HepG2 (cell line): ENCODE measurements around the gene TNFAIP1. TPM values are rescaled to one million over a fixed set of nuclear protein-coding genes. Genes with fewer than 3 reads are reported as not detected.

Experiments used
- AFF4 ChIP-seq: sonication (generic); formaldehyde crosslinking; IDR thresholded peaks from 2 replicates; pipeline ENCODE4 v1.4.0; 2020; ENCODE audit warnings: missing genetic modification reagents
- HNF1B ChIP-seq: sonication (generic); formaldehyde crosslinking; IDR thresholded peaks from 2 replicates; pipeline ENCODE4 v1.5.1; 2020; ENCODE audit warnings: mild to moderate bottlenecking, moderate library complexity, missing genetic modification reagents
- PBX3 ChIP-seq: sonication (generic); formaldehyde crosslinking; IDR thresholded peaks from 2 replicates; pipeline ENCODE4 v1.8.1; 2023; ENCODE audit warnings: missing genetic modification reagents, inconsistent platforms, borderline replicate concordance
- RFX5 ChIP-seq: IDR thresholded peaks from 2 replicates; pipeline ENCODE4 v1.6.1; 2011; ENCODE audit warnings: low read depth, low read length, improper control_type of control experiment
- SOX5 ChIP-seq: IDR thresholded peaks from 2 replicates; pipeline ENCODE4 v1.6.1; 2016; ENCODE audit warnings: borderline replicate concordance
- STAT5B ChIP-seq: sonication (generic); formaldehyde crosslinking; IDR thresholded peaks from 2 replicates; pipeline ENCODE4 v1.4.0; 2020; ENCODE audit warnings: missing genetic modification reagents
- TFDP2 ChIP-seq: sonication (generic); formaldehyde crosslinking; IDR thresholded peaks from 2 replicates; pipeline ENCODE4 v1.4.0; 2020; ENCODE audit warnings: missing genetic modification reagents
- TP53 ChIP-seq: sonication (generic); formaldehyde crosslinking; conservative IDR thresholded peaks from 2 replicates; pipeline ENCODE4 v1.4.0; 2020; ENCODE audit warnings: missing genetic modification reagents
- ZBTB26 ChIP-seq: IDR thresholded peaks from 2 replicates; pipeline ENCODE4 v1.6.1; 2016; ENCODE audit warnings: missing compliant biosample characterization, missing genetic modification reagents, borderline replicate concordance
- ZNF337 ChIP-seq: sonication (generic); formaldehyde crosslinking; IDR thresholded peaks from 2 replicates; pipeline ENCODE4 v1.5.1; 2020; ENCODE audit warnings: missing genetic modification reagents, low read depth, mild to moderate bottlenecking, borderline replicate concordance
- ZNF547 ChIP-seq: sonication (generic); formaldehyde crosslinking; IDR thresholded peaks from 2 replicates; pipeline ENCODE4 v1.5.1; 2020; ENCODE audit warnings: mild to moderate bottlenecking, missing genetic modification reagents
- ZNF646 ChIP-seq: sonication (generic); formaldehyde crosslinking; IDR thresholded peaks from 2 replicates; pipeline ENCODE4 v1.9.0; 2021; ENCODE audit warnings: mild to moderate bottlenecking, missing genetic modification reagents
- polyA plus RNA-seq, 8 experiments: library from polyadenylated mRNA; depleted of rRNA in 3 of 8; stranded (reverse) in 7 of 8; unstranded in 1 of 8; fragments of >200 nt; fragmentation: Illumina TruSeq in 4 of 8; extraction: Trizol in 4 of 8; gene quantifications; 2 replicates each; pipeline versions ENCODE4 v1.2.1 to v1.2.3, GENCODE V29; 2011 to 2016; ENCODE audit warnings: low read depth in 4 of 8, missing spikeins in 1 of 8, mixed read lengths in 1 of 8; ENCODE audit not compliant: insufficient read depth in 1 of 8
- total RNA-seq, 5 experiments: library from RNA; depleted of rRNA; stranded (reverse); fragments of >200 nt; fragmentation: Illumina TruSeq; extraction: Trizol; gene quantifications; 2 replicates each; pipeline ENCODE4 v1.2.3, GENCODE V29; 2016; ENCODE audit warnings: low read depth in 1 of 5

TNFAIP1 gene
- total and polyA plus RNA-seq, 2 of the 13 experiments (the other 11 are each of a cell fraction or from before 2014, with no cell fraction given), result 17.5 to 40.6 TPM

GRCh38 chr17:28370035-28370743 is 34.6 kb downstream of the TNFAIP1 start, which contains the start of gene VTN (continued):
- TF ChIP-seq AFF4 (CRISPR knock-in tag) (no peak), STAT5B (CRISPR knock-in tag) (peak; percentile 20; the same call in 1 of the 2 replicates), RFX5 (no peak), ZBTB26 (CRISPR knock-in tag) (peak; percentile 71; the same call in 1 of the 2 replicates), PBX3 (CRISPR knock-in tag) (no peak), TP53 (CRISPR knock-in tag) (no peak), ZNF646 (CRISPR knock-in tag) (no peak), SOX5 (peak; percentile 90), ZNF337 (peak; percentile 67; the same call in 1 of the 2 replicates), HNF1B (CRISPR knock-in tag) (peak; percentile 91), ZNF547 (CRISPR knock-in tag) (peak; percentile 60), TFDP2 (CRISPR knock-in tag) (peak; percentile 29; the same call in 1 of the 2 replicates)
